NCI-H2227 (cell line): ENCODE measurements around the gene PITPNM2.
"Not testable (repeated sequence)": the region's sequence is repeated elsewhere in the genome, so short reads cannot be mapped to it uniquely, and the experiment has no call there.

Source experiments
- DNase-seq: peaks from one replicate; lab custom pipeline; 2025; ENCODE audit not compliant: unreplicated experiment; lab: John Stamatoyannopoulos, UW

Gene PITPNM2

GRCh38 chr12:123121670-123122069 is 29.2 kb downstream of the PITPNM2 start:
- no peak for DNase-seq

GRCh38 chr12:123120452-123121166 is 30.3 kb downstream of the PITPNM2 start:
- DNase-seq = no peak

- DNase-seq = no peak
Observed at GRCh38 chr12:123119808-123120207, 31.1 kb downstream of the PITPNM2 start.

- DNase-seq = no peak
Observed at GRCh38 chr12:123118497-123118896, 32.4 kb downstream of the PITPNM2 start.

GRCh38 chr12:123115409-123116121 is 35.3 kb downstream of the PITPNM2 start:
- DNase-seq = no peak

GRCh38 chr12:123114304-123115083 is 36.4 kb downstream of the PITPNM2 start:
- no peak for DNase-seq

- DNase-seq = peak; percentile 16
Observed at GRCh38 chr12:123113026-123113425, 37.9 kb downstream of the PITPNM2 start.

GRCh38 chr12:123111498-123112165 is 39.3 kb downstream of the PITPNM2 start:
- no peak for DNase-seq

GRCh38 chr12:123109319-123109772 is 41.5 kb downstream of the PITPNM2 start:
- no peak for DNase-seq

- no peak for DNase-seq
Observed at GRCh38 chr12:123108682-123109066, 42.2 kb downstream of the PITPNM2 start.

- no peak for DNase-seq
Observed at GRCh38 chr12:123107926-123108681, 42.8 kb downstream of the PITPNM2 start.

- DNase-seq = no peak
Observed at GRCh38 chr12:123106640-123107359, 44.1 kb downstream of the PITPNM2 start.

GRCh38 chr12:123105211-123105826 is 45.6 kb downstream of the PITPNM2 start:
- no peak for DNase-seq

- DNase-seq = no peak
Observed at GRCh38 chr12:123104809-123105208, 46.1 kb downstream of the PITPNM2 start.

- DNase-seq = not testable (repeated sequence)
Observed at GRCh38 chr12:123104094-123104493, 46.8 kb downstream of the PITPNM2 start.

GRCh38 chr12:123102781-123103503 is 47.9 kb downstream of the PITPNM2 start:
- no peak for DNase-seq

GRCh38 chr12:123102366-123102765 is 48.5 kb downstream of the PITPNM2 start:
- DNase-seq = peak; percentile 26

GRCh38 chr12:123101526-123101925 is 49.4 kb downstream of the PITPNM2 start:
- DNase-seq = no peak
